Stimulated activated CD8-positive, alpha-beta memory T cell treated with anti-CD3 and anti-CD28 coated beads, Interleukin-12 subunit alpha, Interleukin-12 subunit beta, amount 100 ng/mL, for 24 hours (primary cell): ENCODE measurements around the gene WRAP73.
A peak's percentile ranks its signal among the peaks of the same experiment; 100 is the strongest.
"Not testable (repeated sequence)": the region's sequence is repeated elsewhere in the genome, so short reads cannot be mapped to it uniquely, and the experiment has no call there.

Source experiments
- DNase-seq: peaks from one replicate; pipeline ENCODE4 v3.0.0-alpha.2; 2020; ENCODE audit errors: extremely low read depth

Gene WRAP73

GRCh38 chr1:3630161-3630611 is 19.7 kb downstream of the WRAP73 start:
- DNase-seq, result no peak

GRCh38 chr1:3629561-3630160 is 20.2 kb downstream of the WRAP73 start:
- DNase-seq, result no peak

GRCh38 chr1:3628445-3628844 is 21.5 kb downstream of the WRAP73 start:
- DNase-seq, result no peak

GRCh38 chr1:3627515-3628253 is 22.2 kb downstream of the WRAP73 start:
- DNase-seq, result no peak

GRCh38 chr1:3626025-3626424 is 23.9 kb downstream of the WRAP73 start:
- DNase-seq, result no peak

- DNase-seq, result no peak
These were observed 24.6 kb downstream of the WRAP73 start for GRCh38 chr1:3625151-3625907.

GRCh38 chr1:3624200-3625136 is 25.4 kb downstream of the WRAP73 start, which contains the start of gene TPRG1L:
TPRG1L (plus strand) TSS chr1:3625015; CDS start chr1:3625073, 58 bp downstream.
- DNase-seq, result peak; percentile 93

- no peak for DNase-seq
These were observed 26.3 kb downstream of the WRAP73 start for GRCh38 chr1:3623441-3624199.

GRCh38 chr1:3622102-3622501 is 27.8 kb downstream of the WRAP73 start:
- DNase-seq, result not testable (repeated sequence)

- not testable (repeated sequence) for DNase-seq
These were observed 28.7 kb downstream of the WRAP73 start for GRCh38 chr1:3621151-3621671.

- DNase-seq, result no peak
These were observed 29.2 kb downstream of the WRAP73 start for GRCh38 chr1:3620708-3621107.

GRCh38 chr1:3618881-3619671 is 30.8 kb downstream of the WRAP73 start:
- peak; percentile 39 for DNase-seq

- DNase-seq, result no peak
These were observed 31.4 kb downstream of the WRAP73 start for GRCh38 chr1:3618531-3618880.

- DNase-seq, result no peak
These were observed 32.0 kb downstream of the WRAP73 start for GRCh38 chr1:3617806-3618345.

- no peak for DNase-seq
These were observed 33.0 kb downstream of the WRAP73 start for GRCh38 chr1:3616861-3617260.

- no peak for DNase-seq
These were observed 34.9 kb downstream of the WRAP73 start for GRCh38 chr1:3614755-3615742.

GRCh38 chr1:3612123-3612522 is 37.8 kb downstream of the WRAP73 start:
- DNase-seq, result no peak
